ENCODE measurements around the gene PIK3IP1.

The PIK3IP1 gene

DNA sequence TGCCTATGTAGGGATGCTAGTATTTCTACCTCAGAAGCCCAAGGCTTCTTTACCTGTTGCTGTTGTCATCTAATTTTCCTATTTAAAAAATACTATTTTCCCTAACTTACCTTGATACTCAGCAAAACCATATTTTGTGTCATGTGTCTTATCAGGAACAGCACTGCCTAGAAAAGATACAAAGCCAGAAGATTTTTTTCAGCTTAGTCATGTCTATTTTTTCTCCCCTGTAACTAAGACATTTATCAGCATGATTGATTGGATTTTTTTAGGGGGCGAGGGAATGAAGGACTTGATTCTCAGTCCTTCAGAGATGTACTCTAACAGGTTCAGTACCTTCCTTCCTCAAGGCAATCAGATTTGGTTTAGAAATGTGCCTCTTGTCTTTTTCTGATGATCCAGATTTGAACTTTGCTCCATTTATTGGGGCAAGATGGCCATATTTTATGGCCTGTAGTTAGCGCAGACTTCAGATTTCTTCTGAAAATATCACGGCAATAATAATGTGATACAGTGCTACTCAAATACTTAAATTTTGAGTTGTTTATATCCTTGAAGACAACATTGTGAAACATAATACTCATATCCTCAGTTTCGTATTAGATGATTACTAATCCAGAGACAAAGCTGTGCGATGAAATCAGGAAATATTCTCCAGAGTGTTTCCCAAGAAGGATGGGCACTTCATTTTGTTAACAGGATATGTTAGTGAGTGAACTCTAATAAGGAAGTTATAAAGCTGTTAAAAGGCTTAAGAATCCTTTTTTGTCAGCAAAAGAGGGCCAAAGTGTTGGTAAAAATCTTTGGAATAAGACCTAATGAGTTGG is 3.8 kb upstream of the PIK3IP1 start:
- Histone ChIP-seq H3K36me3 (ENCODE audit: insufficient read depth, low read length) (no peaks in the 10 kb centered on the region), H3K27ac (no peak overlapping the region), H3K9me3 (ENCODE audit: low read depth, low read length) (no peaks in the 10 kb centered on the region), H3K9ac (ENCODE audit: insufficient read length) (peak overlapping the region; percentile 29), H3K4me3 (no peak overlapping the region)
- no peak for DNase-seq (ENCODE audit: low read depth, low spot score)
- TF ChIP-seq POLR2AphosphoS5 (IDR thresholded peaks at IDR 0.05; ENCODE audit: borderline replicate concordance, low read depth, low read length): no peak
- TF ChIP-seq FOXP2 (optimal IDR thresholded peaks at IDR 0.05; ENCODE audit: control extremely low read depth, extremely low read length, insufficient read depth): no peak
- no peak for TF ChIP-seq EZH2 (IDR thresholded peaks at IDR 0.05)

DNA sequence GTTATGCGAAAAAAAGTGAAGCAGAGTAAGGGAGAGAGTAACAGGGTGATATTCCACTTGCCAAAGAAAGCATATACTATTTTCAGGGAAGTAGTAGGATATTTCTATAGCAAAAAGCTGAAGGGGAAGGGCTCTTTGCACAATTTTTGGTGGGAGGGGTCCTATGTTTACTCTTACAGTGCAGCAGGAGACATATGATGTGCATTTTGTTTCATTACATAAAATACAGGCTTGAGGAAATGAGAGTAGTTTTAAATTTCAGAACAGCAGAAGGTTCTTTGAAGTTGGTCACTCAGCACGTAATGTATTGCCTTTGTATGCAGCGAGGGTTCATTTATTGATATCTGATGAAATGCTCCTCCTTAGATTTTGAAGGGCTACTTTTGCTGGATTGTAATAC is 3.1 kb upstream of the PIK3IP1 start:
- Histone ChIP-seq H3K27ac (no peak overlapping the region), H3K9ac (ENCODE audit: insufficient read length) (no peak overlapping the region)

DNA sequence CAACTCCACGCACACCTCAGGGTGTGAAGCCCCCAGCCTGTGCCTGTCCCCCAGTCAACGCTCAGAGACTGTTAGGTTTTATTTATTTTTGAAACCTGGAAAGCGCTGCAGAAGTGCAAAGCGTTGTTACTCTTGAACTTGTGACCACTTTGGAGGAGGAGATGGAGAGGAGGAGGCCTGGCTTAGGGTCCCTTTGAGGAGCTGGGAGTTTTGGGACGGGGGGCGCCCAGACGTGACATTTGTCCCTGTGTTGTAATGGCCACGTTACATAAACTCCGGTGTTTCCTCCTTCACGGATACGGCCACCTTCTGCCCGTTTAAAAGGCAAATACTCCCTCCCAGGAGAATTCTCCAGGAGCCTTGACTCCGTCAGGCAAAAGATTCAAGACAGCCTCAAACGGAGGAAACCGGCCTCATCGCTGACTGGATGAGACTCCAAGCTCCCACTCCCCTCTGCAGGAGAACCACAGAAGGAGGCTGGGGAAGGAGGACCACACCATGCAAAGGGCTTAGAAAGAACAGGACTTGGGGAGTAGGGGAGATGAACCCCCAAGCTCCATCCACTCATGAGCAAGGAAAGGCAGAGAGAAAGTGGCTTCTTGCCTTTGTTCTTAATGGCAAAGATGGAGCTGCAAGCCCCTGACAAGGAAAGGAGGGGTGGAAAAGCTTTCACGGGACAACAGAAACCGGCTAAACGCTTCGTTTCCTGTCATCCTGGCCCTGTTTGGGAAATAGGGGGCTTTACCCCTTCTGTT is 630 bp downstream of the PIK3IP1 start:
- no peak for TF ChIP-seq EZH2 (IDR thresholded peaks at IDR 0.05)
- TF ChIP-seq FOXP2 (optimal IDR thresholded peaks at IDR 0.05; ENCODE audit: control extremely low read depth, extremely low read length, insufficient read depth): no peak
- TF ChIP-seq POLR2AphosphoS5 (IDR thresholded peaks at IDR 0.05; ENCODE audit: borderline replicate concordance, low read depth, low read length): no peak
- no peak overlapping the region for H3K9ac ChIP-seq (ENCODE audit: insufficient read length)

More for the DNA sequence above, 3.1 kb upstream of the PIK3IP1 start:
- H3K4me3 ChIP-seq: no peak overlapping the region
- TF ChIP-seq EZH2 (IDR thresholded peaks at IDR 0.05) (no peak), FOXP2 (optimal IDR thresholded peaks at IDR 0.05; ENCODE audit: control extremely low read depth, extremely low read length, insufficient read depth) (no peak), POLR2AphosphoS5 (IDR thresholded peaks at IDR 0.05; ENCODE audit: borderline replicate concordance, low read depth, low read length) (no peak)
- H3K36me3 ChIP-seq (ENCODE audit: insufficient read depth, low read length): no peaks in the 10 kb centered on the region
- H3K9me3 ChIP-seq (ENCODE audit: low read depth, low read length): no peaks in the 10 kb centered on the region
- DNase-seq (ENCODE audit: low read depth, low spot score): no peak

DNA sequence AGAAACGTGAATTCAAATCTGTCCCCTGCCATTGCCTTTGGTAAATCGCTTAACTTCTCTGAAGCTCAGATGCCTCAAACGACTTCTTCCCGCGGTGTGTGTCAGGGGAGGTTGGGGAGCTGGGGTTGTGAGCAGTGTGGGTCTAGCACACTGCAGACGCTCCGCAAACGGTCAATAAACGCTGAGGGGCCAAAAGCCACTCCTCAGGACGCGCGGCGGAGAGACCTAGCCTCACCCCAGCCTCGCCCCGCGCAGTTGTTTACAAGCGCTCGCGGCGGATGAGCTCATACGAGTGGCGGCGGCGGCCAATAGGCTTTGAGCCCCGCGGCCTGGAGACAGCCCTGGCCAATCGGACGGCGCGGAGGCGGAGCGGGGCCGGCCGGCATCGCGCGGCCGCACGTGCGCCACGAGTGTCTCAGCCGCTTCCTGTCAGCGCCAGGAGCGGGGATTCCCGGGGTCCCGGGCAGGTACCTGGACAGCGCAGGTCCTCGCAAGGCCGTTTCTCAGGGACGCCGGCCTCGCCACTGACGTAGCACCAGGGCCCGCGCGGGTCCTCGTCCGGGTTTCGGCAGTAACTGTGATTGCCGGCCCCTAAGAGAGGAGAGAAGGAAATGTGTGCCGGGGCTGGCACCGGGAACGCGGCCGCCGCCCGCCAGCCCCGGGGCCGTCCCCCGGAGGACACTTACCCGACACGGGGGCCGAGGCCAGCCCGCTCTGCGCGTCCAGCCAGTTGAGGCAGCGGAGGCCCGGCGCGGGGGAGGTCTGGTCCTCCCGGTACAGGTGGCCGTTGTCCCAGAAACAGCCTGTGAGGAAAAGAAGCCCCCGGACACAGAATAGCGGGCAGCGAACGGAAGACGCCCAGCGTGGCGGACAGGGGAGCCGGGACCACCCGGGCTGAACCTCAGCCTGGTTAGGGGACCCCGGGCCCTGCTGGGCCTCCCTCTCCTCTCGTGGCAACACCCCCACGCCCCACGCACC is 1.5 kb downstream of the PIK3IP1 start:
- Histone ChIP-seq H3K9ac (ENCODE audit: insufficient read length) (peak overlapping the region; percentile 60), H3K36me3 (ENCODE audit: insufficient read depth, low read length) (no peaks in the 10 kb centered on the region), H3K27ac (no peak overlapping the region), H3K4me3 (peak overlapping the region; percentile 84), H3K9me3 (ENCODE audit: low read depth, low read length) (no peaks in the 10 kb centered on the region)
- TF ChIP-seq POLR2AphosphoS5 (IDR thresholded peaks at IDR 0.05; ENCODE audit: borderline replicate concordance, low read depth, low read length): peak; percentile 26; the same call in 1 of the 2 replicates
- no peak for TF ChIP-seq EZH2 (IDR thresholded peaks at IDR 0.05)
- peak; percentile 89 for TF ChIP-seq FOXP2 (optimal IDR thresholded peaks at IDR 0.05; ENCODE audit: control extremely low read depth, extremely low read length, insufficient read depth)
- DNase-seq (ENCODE audit: low read depth, low spot score): no peak

More for the DNA sequence above, 630 bp downstream of the PIK3IP1 start:
- DNase-seq (ENCODE audit: low read depth, low spot score): no peak
- Histone ChIP-seq H3K9me3 (ENCODE audit: low read depth, low read length) (no peaks in the 10 kb centered on the region), H3K4me3 (peak overlapping the region; percentile 69), H3K36me3 (ENCODE audit: insufficient read depth, low read length) (no peaks in the 10 kb centered on the region), H3K27ac (no peak overlapping the region)

DNA sequence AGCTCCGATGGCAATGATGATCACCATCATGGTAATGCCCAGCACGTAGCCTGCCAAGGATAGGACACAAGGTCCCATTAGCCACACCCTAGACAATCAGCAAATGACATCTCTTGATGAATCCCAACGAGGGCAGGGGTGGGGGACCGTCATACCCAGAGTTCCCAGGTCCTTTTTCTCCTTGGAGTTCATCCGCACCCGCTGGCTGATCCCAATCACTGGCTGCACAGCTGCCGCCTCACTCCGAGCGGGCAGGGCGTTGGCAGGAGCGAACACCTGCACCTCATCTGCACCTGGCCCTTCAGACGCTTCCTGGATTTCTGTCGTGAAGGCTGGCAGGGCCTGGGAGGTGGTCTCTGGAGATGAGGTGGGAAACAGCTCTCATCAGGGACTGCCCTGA is 2.9 kb downstream of the PIK3IP1 start:
- no peaks in the 10 kb centered on the region for H3K9me3 ChIP-seq (ENCODE audit: low read depth, low read length)
- no peak for DNase-seq (ENCODE audit: low read depth, low spot score)
- H3K27ac ChIP-seq: no peak overlapping the region
- H3K9ac ChIP-seq (ENCODE audit: insufficient read length): no peak overlapping the region
- TF ChIP-seq EZH2 (IDR thresholded peaks at IDR 0.05): no peak
- no peak for TF ChIP-seq FOXP2 (optimal IDR thresholded peaks at IDR 0.05; ENCODE audit: control extremely low read depth, extremely low read length, insufficient read depth)
- no peak for TF ChIP-seq POLR2AphosphoS5 (IDR thresholded peaks at IDR 0.05; ENCODE audit: borderline replicate concordance, low read depth, low read length)
- H3K4me3 ChIP-seq: no peak overlapping the region
- H3K36me3 ChIP-seq (ENCODE audit: insufficient read depth, low read length): no peaks in the 10 kb centered on the region

DNA sequence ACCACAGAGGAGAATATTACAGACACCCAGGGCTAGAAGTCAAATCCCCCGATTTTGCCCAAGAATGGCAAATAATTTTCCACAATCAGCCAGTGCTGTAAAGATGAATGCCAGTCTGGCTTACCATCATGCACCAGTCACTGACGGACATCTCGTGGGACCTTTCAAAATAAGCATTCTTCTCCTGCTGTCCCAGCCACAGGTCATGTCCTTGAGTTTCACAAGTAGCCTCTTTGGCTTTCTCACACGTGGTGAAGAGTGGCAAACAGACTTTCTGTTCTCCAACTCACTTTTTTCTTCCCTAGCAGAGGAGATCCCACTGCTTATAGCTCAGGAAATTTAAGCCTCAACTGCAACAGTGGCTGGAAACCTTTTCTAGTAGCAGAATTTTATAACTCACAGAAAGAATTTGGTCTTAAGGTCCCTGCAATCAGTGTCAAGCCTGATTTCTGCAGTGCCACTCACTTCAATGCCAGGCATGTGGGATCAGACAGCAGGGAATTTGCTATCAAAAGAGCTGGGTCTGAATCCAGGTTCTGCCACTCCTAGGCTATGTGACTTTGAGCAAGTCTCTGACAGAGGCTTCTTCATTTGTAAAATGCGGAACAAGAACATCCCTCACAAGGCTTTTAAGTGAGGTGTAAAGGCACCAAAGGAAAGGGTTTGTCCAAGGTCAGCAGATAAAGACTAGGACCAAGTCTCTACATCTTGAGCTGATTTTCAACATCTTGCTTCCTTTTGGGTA is 3.6 kb downstream of the PIK3IP1 start:
- no peak for DNase-seq (ENCODE audit: low read depth, low spot score)
- TF ChIP-seq EZH2 (IDR thresholded peaks at IDR 0.05) (no peak), POLR2AphosphoS5 (IDR thresholded peaks at IDR 0.05; ENCODE audit: borderline replicate concordance, low read depth, low read length) (no peak), FOXP2 (optimal IDR thresholded peaks at IDR 0.05; ENCODE audit: control extremely low read depth, extremely low read length, insufficient read depth) (no peak)
- H3K9ac ChIP-seq (ENCODE audit: insufficient read length): no peak overlapping the region
- H3K4me3 ChIP-seq: no peak overlapping the region
- H3K27ac ChIP-seq: no peak overlapping the region
- no peaks in the 10 kb centered on the region for H3K9me3 ChIP-seq (ENCODE audit: low read depth, low read length)
- H3K36me3 ChIP-seq (ENCODE audit: insufficient read depth, low read length): no peaks in the 10 kb centered on the region

DNA sequence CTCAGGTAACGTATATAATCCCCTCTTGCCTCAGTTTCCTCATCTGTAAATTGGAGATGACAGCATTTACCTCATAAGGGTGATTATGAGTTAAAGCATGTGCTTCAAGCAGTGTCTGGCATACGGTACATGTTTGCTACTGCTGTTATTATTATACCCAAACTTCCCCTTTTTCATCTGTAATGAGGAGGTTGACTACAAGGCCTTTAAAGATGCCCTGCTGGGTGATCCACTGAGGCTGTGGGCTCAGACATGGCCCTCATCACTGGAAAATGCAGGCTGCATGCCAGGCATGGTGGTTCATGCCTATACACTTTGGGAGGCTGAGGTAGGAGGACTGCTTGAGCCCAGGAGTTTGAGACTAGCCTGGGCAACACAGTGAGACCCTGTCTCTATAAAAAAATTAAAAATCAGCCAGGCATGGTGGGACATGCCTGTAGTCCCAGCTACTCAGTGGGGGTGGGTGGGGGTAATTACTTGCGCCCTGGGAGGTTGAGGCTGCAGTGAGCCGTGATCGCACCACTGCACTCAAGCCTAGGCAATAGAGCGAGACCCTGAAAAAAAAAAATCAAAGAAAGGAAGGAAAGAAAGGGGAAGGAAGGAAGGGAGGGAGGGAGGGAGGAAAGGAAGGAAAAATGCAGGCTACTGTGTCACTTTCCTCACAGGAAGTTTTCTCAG is 4.3 kb downstream of the PIK3IP1 start:
- Histone ChIP-seq H3K27ac (no peak overlapping the region), H3K4me3 (no peak overlapping the region), H3K9ac (ENCODE audit: insufficient read length) (no peak overlapping the region), H3K9me3 (ENCODE audit: low read depth, low read length) (no peaks in the 10 kb centered on the region), H3K36me3 (ENCODE audit: insufficient read depth, low read length) (no peaks in the 10 kb centered on the region)
- TF ChIP-seq POLR2AphosphoS5 (IDR thresholded peaks at IDR 0.05; ENCODE audit: borderline replicate concordance, low read depth, low read length) (no peak), EZH2 (IDR thresholded peaks at IDR 0.05) (no peak), FOXP2 (optimal IDR thresholded peaks at IDR 0.05; ENCODE audit: control extremely low read depth, extremely low read length, insufficient read depth) (no peak)
- no peak for DNase-seq (ENCODE audit: low read depth, low spot score)
